GM20000 (cell line): ENCODE data around the gene USP40.

Experiments
- DNase-seq: peaks from one replicate; pipeline ENCODE4 v3.0.0; 2012; ENCODE audit warnings: low spot score
- CTCF ChIP-seq: IDR thresholded peaks from 2 replicates; pipeline ENCODE4 v1.5.1; 2012; ENCODE audit warnings: mild to moderate bottlenecking, control low read depth; ENCODE audit errors: extremely low read depth, missing control alignments

Gene USP40

GRCh38 chr2:233460726-233461441 lies 105.7 kb downstream of the USP40 start:
- DNase-seq: no peak
- TF ChIP-seq CTCF: no peak

GRCh38 chr2:233459426-233459825 lies 107.2 kb downstream of the USP40 start:
- no peak for DNase-seq
- TF ChIP-seq CTCF: no peak

- DNase-seq: no peak
- no peak for TF ChIP-seq CTCF
These were observed 107.8 kb downstream of the USP40 start for GRCh38 chr2:233458826-233459225.

GRCh38 chr2:233458031-233458610 lies 108.5 kb downstream of the USP40 start:
- DNase-seq: no peak
- no peak for TF ChIP-seq CTCF

GRCh38 chr2:233457356-233457755 lies 109.2 kb downstream of the USP40 start:
- DNase-seq: no peak

GRCh38 chr2:233456934-233457333 lies 109.6 kb downstream of the USP40 start:
- no peak for TF ChIP-seq CTCF
- DNase-seq: no peak

More at GRCh38 chr2:233457356-233457755, 109.2 kb downstream of the USP40 start:
- no peak for TF ChIP-seq CTCF

GRCh38 chr2:233456111-233456510 lies 110.5 kb downstream of the USP40 start:
- no peak for TF ChIP-seq CTCF
- no peak for DNase-seq
